GM18498 (cell line): ENCODE data around the gene MRPL55.
"Not testable (repeated sequence)": the region's sequence is repeated elsewhere in the genome, so short reads cannot be mapped to it uniquely, and the experiment has no call there.

Experiments used
- ATAC-seq: cut with Tn5 transposase; IDR thresholded peaks from one replicate; pipeline ENCODE4 v1.9.1; 2021; ENCODE audit warnings: mild to moderate bottlenecking, moderate library complexity; ENCODE audit not compliant: unreplicated experiment

MRPL55 gene

GRCh38 chr1:228125185-228125584, 16.1 kb upstream of the MRPL55 start:
- ATAC-seq = no peak

- ATAC-seq = no peak
These were observed 14.4 kb upstream of the MRPL55 start for GRCh38 chr1:228123505-228123904.

GRCh38 chr1:228122921-228123441, 13.9 kb upstream of the MRPL55 start:
- no peak for ATAC-seq

GRCh38 chr1:228120857-228121489, 11.9 kb upstream of the MRPL55 start:
- no peak for ATAC-seq

- ATAC-seq = no peak
These were observed 11.3 kb upstream of the MRPL55 start for GRCh38 chr1:228120351-228120750.

- no peak for ATAC-seq
These were observed 8.9 kb upstream of the MRPL55 start for GRCh38 chr1:228118040-228118439.

- ATAC-seq = no peak
These were observed 8.2 kb upstream of the MRPL55 start for GRCh38 chr1:228117335-228117734.

- no peak for ATAC-seq
These were observed 5.7 kb upstream of the MRPL55 start for GRCh38 chr1:228114827-228115226.

GRCh38 chr1:228112617-228113016, 3.5 kb upstream of the MRPL55 start:
- no peak for ATAC-seq

- no peak for ATAC-seq
These were observed 3.1 kb upstream of the MRPL55 start for GRCh38 chr1:228112167-228112566.

- not testable (repeated sequence) for ATAC-seq
These were observed 2.2 kb upstream of the MRPL55 start for GRCh38 chr1:228111315-228111714.

GRCh38 chr1:228110556-228110955, 1.5 kb upstream of the MRPL55 start:
- ATAC-seq = no peak

GRCh38 chr1:228109962-228110488, 926 bp upstream of the MRPL55 start:
- no peak for ATAC-seq

- ATAC-seq = peak; percentile 1
These were observed 392 bp downstream of the MRPL55 start for GRCh38 chr1:228108742-228109072.

GRCh38 chr1:228108055-228108690, 926 bp downstream of the MRPL55 start:
- no peak for ATAC-seq

GRCh38 chr1:228107636-228108035, 1.5 kb downstream of the MRPL55 start:
- ATAC-seq = no peak

- no peak for ATAC-seq
These were observed 2.4 kb downstream of the MRPL55 start for GRCh38 chr1:228106800-228107054.

GRCh38 chr1:228105996-228106799, 2.9 kb downstream of the MRPL55 start:
- no peak for ATAC-seq

GRCh38 chr1:228105270-228105995, 3.7 kb downstream of the MRPL55 start:
- ATAC-seq = no peak

- ATAC-seq = no peak
These were observed 4.4 kb downstream of the MRPL55 start for GRCh38 chr1:228104526-228105269.
